SK-N-SH (cell line): ENCODE results near the gene RSPO4. TPM values are rescaled to one million over a fixed set of nuclear protein-coding genes. Genes with fewer than 3 reads are reported as not detected.

Experiments used
- CTCF ChIA-PET: fragments of 300-600, 350-600 bp; formaldehyde crosslinking; extraction: SDS; loops from one replicate; lab custom pipeline; 2021; lab: Yijun Ruan, JAX
- POLR2A ChIA-PET: fragments of 350-600 bp; sonication (Branson Sonifier 250); formaldehyde crosslinking; extraction: SDS; loops from one replicate; lab custom pipeline; 2020; ENCODE audit warnings: antibody characterized with exemption, inconsistent platforms; lab: Yijun Ruan, JAX
- DNase-seq: peaks from one replicate; pipeline ENCODE4 v3.0.0; 2012
- H2AFZ ChIP-seq: fragments of 200-600 bp; sonication (generic); 2 replicates; pipeline ENCODE4 v1.8.1; 2016; ENCODE audit warnings: antibody characterized with exemption, mild to moderate bottlenecking, low read depth
- H3F3A ChIP-seq: fragments of 200-600 bp; sonication (generic); replicated peaks from 2 replicates; pipeline ENCODE3; 2016; ENCODE audit warnings: antibody characterized with exemption, mild to moderate bottlenecking; ENCODE audit not compliant: insufficient read depth
- H3K27ac ChIP-seq, 2 experiments: fragments of 200-500 bp in 1 of 2; fragments of 200-600 bp in 1 of 2; sonication (Bioruptor generic) in 1 of 2; sonication (generic), shearing (Covaris generic) in 1 of 2; 2 replicates each; pipeline versions ENCODE4 v1.5.1 to v1.6.1; 2014 to 2016; ENCODE audit warnings: low read depth in 2 of 2, inconsistent platforms in 1 of 2, low read length in 1 of 2, mild to moderate bottlenecking in 1 of 2, mixed read lengths in 1 of 2
- H3K27me3 ChIP-seq: fragments of 200-600 bp; sonication (generic), shearing (Covaris generic); 2 replicates; pipeline ENCODE4 v1.6.1; 2016; ENCODE audit warnings: mixed run types; ENCODE audit not compliant: insufficient read depth
- H3K36me3 ChIP-seq, 2 experiments: fragments of 200-500 bp in 1 of 2; fragments of 200-600 bp in 1 of 2; sonication (Bioruptor generic) in 1 of 2; sonication (generic) in 1 of 2; replicated peaks in 1 of 2; 2 replicates each; pipeline versions ENCODE3 to v1.5.1; 2014 to 2016; ENCODE audit warnings: low read length in 1 of 2, mild to moderate bottlenecking in 1 of 2; ENCODE audit not compliant: insufficient read depth in 2 of 2, control insufficient read depth in 1 of 2
- H3K4me1 ChIP-seq, 2 experiments: fragments of 200-500 bp in 1 of 2; fragments of 200-600 bp in 1 of 2; sonication (Bioruptor generic) in 1 of 2; sonication (generic), shearing (Covaris generic) in 1 of 2; 2 replicates each; pipeline versions ENCODE4 v1.5.1 to v1.6.1; 2014 to 2016; ENCODE audit warnings: low read depth in 1 of 2, low read length in 1 of 2, mixed run types in 1 of 2; ENCODE audit not compliant: insufficient read depth in 2 of 2, control insufficient read depth in 1 of 2
- H3K4me2 ChIP-seq: fragments of 200-600 bp; sonication (generic), shearing (Covaris generic); 2 replicates; pipeline ENCODE4 v1.6.1; 2017; ENCODE audit warnings: mixed run types
- H3K4me3 ChIP-seq, 2 experiments: fragments of 200-500 bp in 1 of 2; fragments of 200-600 bp in 1 of 2; sonication (Bioruptor generic) in 1 of 2; sonication (generic), shearing (Covaris generic) in 1 of 2; 2 replicates each; pipeline versions ENCODE4 v1.5.1 to v1.8.1; 2014 to 2016; ENCODE audit warnings: low read depth in 2 of 2, inconsistent platforms in 1 of 2, low read length in 1 of 2, mild to moderate bottlenecking in 1 of 2, mixed read lengths in 1 of 2, moderate library complexity in 1 of 2
- H3K79me2 ChIP-seq: fragments of 200-600 bp; sonication (generic); 2 replicates; pipeline ENCODE4 v1.8.1; 2017; ENCODE audit warnings: mild to moderate bottlenecking; ENCODE audit not compliant: insufficient read depth
- H3K9ac ChIP-seq: fragments of 200-600 bp; sonication (generic); 2 replicates; pipeline ENCODE4 v1.6.1; 2017; ENCODE audit warnings: mixed run types
- H3K9me2 ChIP-seq: fragments of 200-600 bp; sonication (generic); 2 replicates; pipeline ENCODE4 v1.6.1; 2017; ENCODE audit warnings: mixed run types
- H3K9me3 ChIP-seq: fragments of 200-600 bp; sonication (generic); 2 replicates; pipeline ENCODE4 v1.6.1; 2017; ENCODE audit warnings: mixed run types, mild to moderate bottlenecking, moderate library complexity
- H4K20me1 ChIP-seq: fragments of 200-600 bp; sonication (generic); 2 replicates; pipeline ENCODE4 v1.6.1; 2017; ENCODE audit warnings: mild to moderate bottlenecking, mixed run types; ENCODE audit not compliant: insufficient read depth
- CHD2 ChIP-seq: fragments of 150-350 bp; IDR thresholded peaks from 2 replicates; pipeline ENCODE4 v1.6.1; 2018; ENCODE audit warnings: low read length; ENCODE audit not compliant: partially characterized antibody
- ELF1 ChIP-seq: IDR thresholded peaks from 2 replicates; pipeline ENCODE4 v1.4.0; 2012
- EP300 ChIP-seq, 2 experiments: IDR thresholded peaks; 2 replicates each; pipeline versions ENCODE4 v1.4.0 to v1.6.1; 2012; ENCODE audit warnings: borderline replicate concordance in 1 of 2, low read depth in 1 of 2, low read length in 1 of 2
- MEF2A ChIP-seq: IDR thresholded peaks from 2 replicates; pipeline ENCODE4 v1.4.0; 2012; ENCODE audit warnings: low read depth, borderline replicate concordance
- MXI1 ChIP-seq: IDR thresholded peaks from 2 replicates; pipeline ENCODE4 v1.6.1; 2012; ENCODE audit warnings: mild to moderate bottlenecking, low read depth, low read length, improper control_type of control experiment
- NRF1 ChIP-seq: IDR thresholded peaks from 2 replicates; pipeline ENCODE4 v1.6.1; 2012; ENCODE audit warnings: low read depth, mild to moderate bottlenecking, low read length
- RAD21 ChIP-seq: IDR thresholded peaks from 2 replicates; pipeline ENCODE4 v1.6.1; 2012; ENCODE audit warnings: mild to moderate bottlenecking, low read length
- RFX5 ChIP-seq: IDR thresholded peaks from 2 replicates; pipeline ENCODE4 v1.6.1; 2012; ENCODE audit warnings: mild to moderate bottlenecking, improper control_type of control experiment, low read length
- SIN3A ChIP-seq: IDR thresholded peaks from 2 replicates; pipeline ENCODE4 v1.6.1; 2012; ENCODE audit warnings: low read depth, mild to moderate bottlenecking, low read length, moderate library complexity, borderline replicate concordance
- TCF12 ChIP-seq: IDR thresholded peaks from 2 replicates; pipeline ENCODE4 v1.4.0; 2012
- TEAD4 ChIP-seq: IDR thresholded peaks from 2 replicates; pipeline ENCODE4 v1.4.0; 2012; ENCODE audit warnings: mild to moderate bottlenecking, borderline replicate concordance; ENCODE audit not compliant: insufficient read depth
- WGBS: methylation state at CpG from one replicate; pipeline ENCODE4 v1.1.6; 2017; ENCODE audit warnings: low lambda C conversion rate; 5-methylcytosine and 5-hydroxymethylcytosine counted together
- polyA plus RNA-seq, 3 experiments: library from polyadenylated mRNA; depleted of rRNA; stranded (reverse); fragments of >200 nt; gene quantifications; 2 replicates each; pipeline ENCODE4 v1.2.3, GENCODE V29; 2012
- TF ChIP-seq, protein P1 (sequence below): fragments of 150-350 bp; IDR thresholded peaks from 2 replicates; pipeline ENCODE4 v1.6.1; 2017; ENCODE audit warnings: antibody characterized with exemption, low read length, low read depth, borderline replicate concordance
- TF ChIP-seq, protein P2 (sequence below): IDR thresholded peaks from 2 replicates; pipeline ENCODE4 v1.4.0; 2012; ENCODE audit warnings: low read depth, borderline replicate concordance
- TF ChIP-seq, protein P3 (sequence below): fragments of 150-350 bp; IDR thresholded peaks from 2 replicates; pipeline ENCODE4 v1.6.1; 2016; ENCODE audit warnings: mild to moderate bottlenecking, low read depth, low read length
- TF ChIP-seq, protein P4 (sequence below): IDR thresholded peaks from 2 replicates; pipeline ENCODE4 v1.4.0; 2012; ENCODE audit warnings: low read depth, borderline replicate concordance
- TF ChIP-seq, protein P5 (sequence below): IDR thresholded peaks from 2 replicates; pipeline ENCODE4 v1.4.0; 2012; ENCODE audit warnings: low read depth

Gene RSPO4
- polyA plus RNA-seq, 1 of the 3 experiments (the other 2 are of a cell fraction): not detected

DNA sequence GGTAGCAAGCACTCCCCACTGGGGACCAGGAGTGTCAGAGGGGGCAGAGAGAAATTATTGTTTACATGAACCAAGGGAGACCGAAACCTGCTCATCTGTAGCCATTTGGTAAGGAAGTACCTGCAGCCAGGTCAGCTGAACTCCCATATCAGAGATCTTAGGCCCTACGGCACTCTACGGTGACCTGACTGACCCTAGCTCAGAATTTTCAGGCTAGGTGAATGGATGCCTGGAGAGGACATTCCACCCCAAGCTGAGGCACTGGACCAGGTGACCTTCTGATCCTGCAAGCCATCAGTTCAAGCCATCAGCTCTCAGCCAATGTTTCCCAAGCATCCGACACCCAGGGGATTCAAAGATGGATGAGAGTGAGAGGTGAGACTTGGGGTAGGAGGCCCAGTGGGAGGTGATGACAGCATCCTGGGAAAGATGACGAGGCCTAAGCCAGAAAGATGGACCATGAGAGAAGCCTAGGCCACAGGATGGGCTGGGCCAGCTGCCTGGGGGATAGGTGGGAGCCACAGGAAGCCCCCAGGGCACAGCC lies 88.7 kb downstream of the RSPO4 start:
- Histone ChIP-seq H3K27me3 (peaks cover 6% of the 10 kb centered on the region; the same call in 1 of the 2 replicates), H3K79me2 (no peaks in the 10 kb centered on the region), H3K9me2 (no peaks in the 10 kb centered on the region), H3F3A (no peaks in the 10 kb centered on the region), H3K4me3 (no peak overlapping the region), H3K4me1 (peaks cover 0 to 2% of the 10 kb centered on the region in 2 experiments; a peak in 1 of 4 replicates), H3K27ac (no peak overlapping the region), H3K9ac (no peak overlapping the region), H4K20me1 (no peaks in the 10 kb centered on the region), H3K36me3 (no peaks in the 10 kb centered on the region), H3K9me3 (no peaks in the 10 kb centered on the region), H2AFZ (no peak overlapping the region), H3K4me2 (no peak overlapping the region)
- TF ChIP-seq, protein P1, sequence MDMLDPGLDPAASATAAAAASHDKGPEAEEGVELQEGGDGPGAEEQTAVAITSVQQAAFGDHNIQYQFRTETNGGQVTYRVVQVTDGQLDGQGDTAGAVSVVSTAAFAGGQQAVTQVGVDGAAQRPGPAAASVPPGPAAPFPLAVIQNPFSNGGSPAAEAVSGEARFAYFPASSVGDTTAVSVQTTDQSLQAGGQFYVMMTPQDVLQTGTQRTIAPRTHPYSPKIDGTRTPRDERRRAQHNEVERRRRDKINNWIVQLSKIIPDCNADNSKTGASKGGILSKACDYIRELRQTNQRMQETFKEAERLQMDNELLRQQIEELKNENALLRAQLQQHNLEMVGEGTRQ: no peak
- TF ChIP-seq, protein P2, sequence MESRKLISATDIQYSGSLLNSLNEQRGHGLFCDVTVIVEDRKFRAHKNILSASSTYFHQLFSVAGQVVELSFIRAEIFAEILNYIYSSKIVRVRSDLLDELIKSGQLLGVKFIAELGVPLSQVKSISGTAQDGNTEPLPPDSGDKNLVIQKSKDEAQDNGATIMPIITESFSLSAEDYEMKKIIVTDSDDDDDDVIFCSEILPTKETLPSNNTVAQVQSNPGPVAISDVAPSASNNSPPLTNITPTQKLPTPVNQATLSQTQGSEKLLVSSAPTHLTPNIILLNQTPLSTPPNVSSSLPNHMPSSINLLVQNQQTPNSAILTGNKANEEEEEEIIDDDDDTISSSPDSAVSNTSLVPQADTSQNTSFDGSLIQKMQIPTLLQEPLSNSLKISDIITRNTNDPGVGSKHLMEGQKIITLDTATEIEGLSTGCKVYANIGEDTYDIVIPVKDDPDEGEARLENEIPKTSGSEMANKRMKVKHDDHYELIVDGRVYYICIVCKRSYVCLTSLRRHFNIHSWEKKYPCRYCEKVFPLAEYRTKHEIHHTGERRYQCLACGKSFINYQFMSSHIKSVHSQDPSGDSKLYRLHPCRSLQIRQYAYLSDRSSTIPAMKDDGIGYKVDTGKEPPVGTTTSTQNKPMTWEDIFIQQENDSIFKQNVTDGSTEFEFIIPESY: no peak
- TF ChIP-seq NRF1 (no peak), MEF2A (no peak), CHD2 (no peak), EP300 (IDR thresholded peaks at IDR 0.05; ENCODE audit: borderline replicate concordance in 1 of 2, low read depth in 1 of 2, low read length in 1 of 2) (no peak), ELF1 (no peak), RFX5 (no peak), TCF12 (no peak), MXI1 (no peak), TEAD4 (no peak), SIN3A (no peak), RAD21 (no peak)
- TF ChIP-seq, protein P3, sequence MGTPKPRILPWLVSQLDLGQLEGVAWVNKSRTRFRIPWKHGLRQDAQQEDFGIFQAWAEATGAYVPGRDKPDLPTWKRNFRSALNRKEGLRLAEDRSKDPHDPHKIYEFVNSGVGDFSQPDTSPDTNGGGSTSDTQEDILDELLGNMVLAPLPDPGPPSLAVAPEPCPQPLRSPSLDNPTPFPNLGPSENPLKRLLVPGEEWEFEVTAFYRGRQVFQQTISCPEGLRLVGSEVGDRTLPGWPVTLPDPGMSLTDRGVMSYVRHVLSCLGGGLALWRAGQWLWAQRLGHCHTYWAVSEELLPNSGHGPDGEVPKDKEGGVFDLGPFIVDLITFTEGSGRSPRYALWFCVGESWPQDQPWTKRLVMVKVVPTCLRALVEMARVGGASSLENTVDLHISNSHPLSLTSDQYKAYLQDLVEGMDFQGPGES: no peak
- TF ChIP-seq, protein P4, sequence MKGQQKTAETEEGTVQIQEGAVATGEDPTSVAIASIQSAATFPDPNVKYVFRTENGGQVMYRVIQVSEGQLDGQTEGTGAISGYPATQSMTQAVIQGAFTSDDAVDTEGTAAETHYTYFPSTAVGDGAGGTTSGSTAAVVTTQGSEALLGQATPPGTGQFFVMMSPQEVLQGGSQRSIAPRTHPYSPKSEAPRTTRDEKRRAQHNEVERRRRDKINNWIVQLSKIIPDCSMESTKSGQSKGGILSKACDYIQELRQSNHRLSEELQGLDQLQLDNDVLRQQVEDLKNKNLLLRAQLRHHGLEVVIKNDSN: no peak
- TF ChIP-seq, protein P5, sequence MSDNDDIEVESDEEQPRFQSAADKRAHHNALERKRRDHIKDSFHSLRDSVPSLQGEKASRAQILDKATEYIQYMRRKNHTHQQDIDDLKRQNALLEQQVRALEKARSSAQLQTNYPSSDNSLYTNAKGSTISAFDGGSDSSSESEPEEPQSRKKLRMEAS: no peak
- no peak for DNase-seq
- POLR2A ChIA-PET: no interaction called here
- CTCF ChIA-PET: interaction anchor here (1.0 kb wide), 1 partner anchor 43 kb away, joined by 3 read pairs; no protein-coding TSS in a partner anchor
- WGBS: 62% methylated on average over 5 of the region's 5 CpGs
